ENCODE data around the gene NHLRC4.

The NHLRC4 gene

DNA sequence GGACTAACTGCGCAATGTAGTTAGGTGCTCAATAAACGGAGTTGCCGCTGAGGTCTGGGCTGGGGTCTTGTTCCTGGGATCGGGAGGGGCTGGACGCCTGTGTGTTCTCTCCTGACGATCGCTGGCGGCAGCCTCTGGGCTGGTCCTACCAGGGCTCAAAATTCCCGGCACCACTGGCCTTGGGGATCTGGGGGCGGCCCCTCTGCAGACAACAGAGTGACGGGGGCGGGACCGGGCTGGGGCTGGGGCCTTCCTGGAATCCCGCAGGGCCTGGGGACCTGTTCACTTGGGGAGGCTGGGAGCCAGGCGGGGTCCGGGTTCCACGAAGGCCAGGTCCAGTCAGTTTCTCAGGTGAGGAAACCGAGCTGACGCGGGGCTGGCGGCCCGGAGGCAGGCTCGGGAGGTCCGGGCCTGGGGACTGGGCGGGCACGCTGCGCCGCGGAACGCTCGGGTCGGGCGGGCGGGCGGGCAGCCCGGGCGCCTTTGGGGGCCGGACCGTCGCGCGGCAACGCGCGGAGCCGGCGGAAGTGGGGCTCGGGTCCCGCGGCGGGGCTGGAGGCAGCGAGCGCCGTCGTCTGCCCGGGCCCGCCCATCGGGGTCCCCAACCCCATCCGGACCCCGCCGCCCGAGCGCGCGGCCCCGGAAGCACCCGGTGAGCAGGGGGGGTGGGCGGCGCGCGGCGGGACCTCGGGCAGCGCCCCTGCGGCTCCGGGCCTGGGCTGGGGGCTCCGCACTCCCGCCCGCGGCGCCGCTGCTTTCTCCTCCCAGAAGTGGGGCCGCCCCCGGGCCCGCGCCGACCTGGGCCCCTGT, 2.8 kb downstream of the NHLRC4 start, which contains the start of gene PIGQ:
Gene PIGQ (plus strand): TSS at position 524 of the 810 bp plus-strand sequence. CDS start 4,107 bp downstream, outside the sequence.
- peaks cover 4% of the 10 kb centered on the region for H3K27me3 Mint-ChIP-seq (ENCODE audit: low read depth, poor library complexity)
- TF ChIP-seq CTCF (IDR thresholded peaks at IDR 0.05) = no peak
- H3K27ac Mint-ChIP-seq = peak within 1 kb of the TSS; percentile 98
- peak; percentile 77 for DNase-seq
- H3K4me3 Mint-ChIP-seq = peak within 1 kb of the TSS; percentile 89
- peaks cover 49% of the 10 kb centered on the region for H3K4me1 Mint-ChIP-seq
- no peaks in the 10 kb centered on the region for H3K36me3 Mint-ChIP-seq (ENCODE audit: low read depth)
- no peaks in the 10 kb centered on the region for H3K9me3 Mint-ChIP-seq

GRCh38 chr16:572865-573650, 6.3 kb downstream of the NHLRC4 start:
- no peak for TF ChIP-seq CTCF (IDR thresholded peaks at IDR 0.05)
- H3K9me3 Mint-ChIP-seq = no peaks in the 10 kb centered on the region
- H3K27me3 Mint-ChIP-seq (ENCODE audit: low read depth, poor library complexity) = peaks cover 4% of the 10 kb centered on the region
- DNase-seq = no peak
- no peak overlapping the region for H3K4me3 Mint-ChIP-seq
- H3K27ac Mint-ChIP-seq = no peak overlapping the region
- no peaks in the 10 kb centered on the region for H3K36me3 Mint-ChIP-seq (ENCODE audit: low read depth)
- peaks cover 30% of the 10 kb centered on the region for H3K4me1 Mint-ChIP-seq

- no peak for TF ChIP-seq CTCF (IDR thresholded peaks at IDR 0.05)
- Mint-ChIP-seq H3K4me3 (no peak overlapping the region), H3K36me3 (ENCODE audit: low read depth) (no peaks in the 10 kb centered on the region), H3K27ac (no peak overlapping the region), H3K9me3 (no peaks in the 10 kb centered on the region), H3K4me1 (peaks cover 26% of the 10 kb centered on the region), H3K27me3 (ENCODE audit: low read depth, poor library complexity) (peaks cover 4% of the 10 kb centered on the region)
- DNase-seq = no peak
Measured at GRCh38 chr16:574021-574760, 7.4 kb downstream of the NHLRC4 start.

GRCh38 chr16:575354-576196, 8.8 kb downstream of the NHLRC4 start:
- H3K27me3 Mint-ChIP-seq (ENCODE audit: low read depth, poor library complexity) = peaks cover under 1% of the 10 kb centered on the region
- no peak overlapping the region for H3K27ac Mint-ChIP-seq
- no peak for DNase-seq
- no peak overlapping the region for H3K4me3 Mint-ChIP-seq
- H3K36me3 Mint-ChIP-seq (ENCODE audit: low read depth) = no peaks in the 10 kb centered on the region
- TF ChIP-seq CTCF (IDR thresholded peaks at IDR 0.05) = no peak
- peaks cover 21% of the 10 kb centered on the region for H3K4me1 Mint-ChIP-seq
- no peaks in the 10 kb centered on the region for H3K9me3 Mint-ChIP-seq

- no peak overlapping the region for H3K27ac Mint-ChIP-seq
- no peak for TF ChIP-seq CTCF (IDR thresholded peaks at IDR 0.05)
- H3K36me3 Mint-ChIP-seq (ENCODE audit: low read depth) = no peaks in the 10 kb centered on the region
- no peaks in the 10 kb centered on the region for H3K27me3 Mint-ChIP-seq (ENCODE audit: low read depth, poor library complexity)
- H3K4me1 Mint-ChIP-seq = peaks cover 14% of the 10 kb centered on the region
- H3K4me3 Mint-ChIP-seq = no peak overlapping the region
- DNase-seq = no peak
- no peaks in the 10 kb centered on the region for H3K9me3 Mint-ChIP-seq
Measured at GRCh38 chr16:576197-576822, 9.5 kb downstream of the NHLRC4 start.
